ENCODE data around the gene HOXB5.

Gene HOXB5

GRCh38 chr17:48588528-48588927 lies 5.1 kb downstream of the HOXB5 start:
- DNase-seq (ENCODE audit: low spot score): no peak
- in situ Hi-C loops (cut with MboI; ENCODE audit: low pct_unique_long_range_greater_than_20kb, low sequenced_read_pairs, unreplicated experiment): no loop called here
- TF ChIP-seq, protein P1, sequence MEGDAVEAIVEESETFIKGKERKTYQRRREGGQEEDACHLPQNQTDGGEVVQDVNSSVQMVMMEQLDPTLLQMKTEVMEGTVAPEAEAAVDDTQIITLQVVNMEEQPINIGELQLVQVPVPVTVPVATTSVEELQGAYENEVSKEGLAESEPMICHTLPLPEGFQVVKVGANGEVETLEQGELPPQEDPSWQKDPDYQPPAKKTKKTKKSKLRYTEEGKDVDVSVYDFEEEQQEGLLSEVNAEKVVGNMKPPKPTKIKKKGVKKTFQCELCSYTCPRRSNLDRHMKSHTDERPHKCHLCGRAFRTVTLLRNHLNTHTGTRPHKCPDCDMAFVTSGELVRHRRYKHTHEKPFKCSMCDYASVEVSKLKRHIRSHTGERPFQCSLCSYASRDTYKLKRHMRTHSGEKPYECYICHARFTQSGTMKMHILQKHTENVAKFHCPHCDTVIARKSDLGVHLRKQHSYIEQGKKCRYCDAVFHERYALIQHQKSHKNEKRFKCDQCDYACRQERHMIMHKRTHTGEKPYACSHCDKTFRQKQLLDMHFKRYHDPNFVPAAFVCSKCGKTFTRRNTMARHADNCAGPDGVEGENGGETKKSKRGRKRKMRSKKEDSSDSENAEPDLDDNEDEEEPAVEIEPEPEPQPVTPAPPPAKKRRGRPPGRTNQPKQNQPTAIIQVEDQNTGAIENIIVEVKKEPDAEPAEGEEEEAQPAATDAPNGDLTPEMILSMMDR (IDR thresholded peaks at IDR 0.05; ENCODE audit: extremely low read depth, insufficient read depth, missing control alignments): no peak

- in situ Hi-C loops (cut with MboI; ENCODE audit: low pct_unique_long_range_greater_than_20kb, low sequenced_read_pairs, unreplicated experiment): no loop called here
- TF ChIP-seq, protein P1 (IDR thresholded peaks at IDR 0.05; ENCODE audit: extremely low read depth, insufficient read depth, missing control alignments): no peak
- no peak for DNase-seq (ENCODE audit: low spot score)
Measured at GRCh38 chr17:48588074-48588415, 5.5 kb downstream of the HOXB5 start.

DNA sequence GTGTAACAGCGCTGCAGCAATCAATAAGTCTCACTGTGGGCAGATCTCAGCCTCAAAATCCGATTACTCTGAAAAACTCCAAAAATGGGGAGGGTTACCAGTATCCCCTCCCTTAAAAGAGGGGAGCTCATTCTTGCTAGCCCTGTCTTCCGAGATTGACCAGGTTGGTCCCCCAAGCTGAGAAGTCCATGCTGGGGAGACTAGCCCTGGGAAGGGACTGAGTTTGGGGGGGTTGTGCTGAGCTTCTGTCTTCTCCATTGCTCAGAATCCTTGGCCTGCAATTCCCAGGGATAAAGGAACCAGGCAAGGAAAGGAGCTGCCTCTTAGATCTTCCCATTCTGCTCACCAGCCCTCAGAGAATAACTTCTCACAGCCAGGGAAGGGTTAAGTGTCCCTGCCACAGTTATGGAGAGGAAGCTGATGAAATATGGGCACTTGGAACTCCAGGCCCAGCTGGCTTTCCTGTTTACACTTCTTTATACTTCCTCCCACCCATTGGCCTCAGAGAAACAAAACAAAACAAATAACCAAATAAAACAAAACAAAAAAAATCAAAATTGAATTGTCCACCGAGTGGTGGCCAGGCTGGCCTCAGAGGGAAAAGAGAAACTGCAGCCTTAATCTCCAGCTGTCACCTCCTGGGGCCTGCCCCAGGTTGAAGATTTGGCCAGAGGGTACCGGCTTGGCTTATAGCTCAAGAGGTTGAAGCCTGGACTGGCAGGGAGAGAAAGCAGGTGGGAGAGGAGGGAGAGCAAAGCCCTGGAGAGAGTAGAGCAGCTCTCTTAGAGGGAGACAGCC lies 6.1 kb downstream of the HOXB5 start:
- in situ Hi-C loops (cut with MboI; ENCODE audit: low pct_unique_long_range_greater_than_20kb, low sequenced_read_pairs, unreplicated experiment): no loop called here
- DNase-seq (ENCODE audit: low spot score): no peak
- TF ChIP-seq, protein P1 (IDR thresholded peaks at IDR 0.05; ENCODE audit: extremely low read depth, insufficient read depth, missing control alignments): no peak

DNA sequence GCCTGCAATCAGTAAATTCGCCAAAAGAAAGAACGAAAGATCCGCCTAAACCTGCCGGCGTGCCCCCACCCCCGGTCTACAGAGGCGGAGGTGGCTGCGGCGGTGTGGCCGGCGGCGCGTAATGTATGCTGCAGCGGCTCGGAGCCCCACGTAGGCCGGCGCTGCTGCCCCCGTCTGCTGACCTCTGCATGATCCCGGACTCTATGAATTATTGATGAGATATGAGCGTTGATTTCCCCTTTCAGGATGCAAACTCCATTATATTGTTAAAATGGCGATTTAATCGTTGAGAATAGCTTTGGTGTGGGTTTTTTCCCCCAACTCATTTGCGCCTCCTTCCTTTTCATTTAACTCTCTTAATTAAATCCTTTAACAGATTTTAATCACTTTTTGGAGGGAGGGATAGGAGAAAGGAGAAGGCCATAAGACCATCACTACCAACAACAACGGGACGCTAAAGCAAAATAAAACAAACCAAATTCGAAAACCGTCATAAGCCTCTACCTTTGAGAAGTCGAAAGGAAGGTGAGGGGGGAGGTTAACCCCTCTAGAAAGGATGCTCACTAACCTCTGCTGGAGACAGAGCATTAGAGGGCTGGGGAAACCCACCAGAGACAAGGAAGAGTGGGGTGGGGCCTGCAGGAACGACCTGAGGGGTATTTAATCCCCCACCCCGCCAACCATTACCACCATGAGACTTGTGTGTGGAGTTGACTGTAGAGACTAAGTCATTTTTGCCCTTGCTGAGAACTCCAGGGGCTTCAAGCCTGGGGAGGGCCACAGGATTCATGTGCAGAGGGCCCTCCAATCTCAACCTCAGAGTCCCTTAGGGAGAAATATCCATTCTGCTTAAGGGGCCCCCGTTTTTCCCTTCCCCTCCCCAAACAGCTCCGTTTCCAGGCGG lies 7.0 kb downstream of the HOXB5 start:
- in situ Hi-C loops (cut with MboI; ENCODE audit: low pct_unique_long_range_greater_than_20kb, low sequenced_read_pairs, unreplicated experiment): no loop called here
- TF ChIP-seq, protein P1 (IDR thresholded peaks at IDR 0.05; ENCODE audit: extremely low read depth, insufficient read depth, missing control alignments): no peak
- DNase-seq (ENCODE audit: low spot score): peak; percentile 70

GRCh38 chr17:48584223-48584741 lies 9.3 kb downstream of the HOXB5 start:
- TF ChIP-seq, protein P1 (IDR thresholded peaks at IDR 0.05; ENCODE audit: extremely low read depth, insufficient read depth, missing control alignments): no peak
- in situ Hi-C loops (cut with MboI; ENCODE audit: low pct_unique_long_range_greater_than_20kb, low sequenced_read_pairs, unreplicated experiment): no loop called here
- DNase-seq (ENCODE audit: low spot score): no peak

- TF ChIP-seq, protein P1 (IDR thresholded peaks at IDR 0.05; ENCODE audit: extremely low read depth, insufficient read depth, missing control alignments): no peak
- DNase-seq (ENCODE audit: low spot score): no peak
- in situ Hi-C loops (cut with MboI; ENCODE audit: low pct_unique_long_range_greater_than_20kb, low sequenced_read_pairs, unreplicated experiment): no loop called here
Measured at GRCh38 chr17:48583708-48584222, 9.8 kb downstream of the HOXB5 start.

All from GM13977 (cell line).